ENCODE data around the gene CTNNA3.

CTNNA3 gene

DNA sequence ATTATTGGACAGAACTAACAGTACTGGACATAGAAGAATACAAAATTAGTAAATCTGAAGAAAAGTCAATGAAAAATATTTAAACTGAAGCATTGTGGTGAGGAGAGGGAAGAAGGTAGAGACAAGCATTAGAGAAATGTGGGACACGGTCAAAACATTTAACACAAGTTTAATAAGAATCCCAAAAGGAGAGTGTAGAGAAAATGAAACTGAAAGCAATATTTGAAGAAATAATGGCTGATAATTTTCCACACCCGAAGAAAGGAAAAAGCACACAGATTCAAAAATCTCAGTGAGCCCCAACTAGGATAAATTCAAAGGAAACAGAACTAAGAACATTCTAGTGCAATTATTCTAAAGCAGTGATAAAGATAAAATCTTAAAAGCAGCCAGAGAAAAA lies 896.5 kb downstream of the CTNNA3 start:
- no peak for DNase-seq

DNA sequence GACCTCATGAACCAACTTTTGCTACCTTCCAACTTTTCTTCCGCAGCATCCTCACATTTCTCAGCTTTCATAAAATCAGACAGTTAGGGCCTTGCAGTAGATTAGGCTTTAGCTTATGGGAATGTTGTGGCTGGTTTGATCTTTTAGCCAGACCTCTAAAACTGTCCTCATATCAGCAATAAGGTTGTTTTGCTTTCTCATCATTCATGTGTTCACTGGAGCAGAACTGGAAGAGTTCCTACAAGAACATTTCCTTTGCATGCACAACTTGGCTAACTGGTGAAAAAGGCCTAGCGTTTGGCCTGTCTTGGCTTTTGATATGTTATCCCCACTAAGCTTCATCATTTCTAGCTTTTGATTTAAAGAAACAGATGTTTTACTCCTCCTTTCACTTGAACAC lies 900.1 kb downstream of the CTNNA3 start:
- DNase-seq, result no peak

- no peak for DNase-seq
Measured at GRCh38 chr10:66792441-66792840, 903.6 kb downstream of the CTNNA3 start.

DNA sequence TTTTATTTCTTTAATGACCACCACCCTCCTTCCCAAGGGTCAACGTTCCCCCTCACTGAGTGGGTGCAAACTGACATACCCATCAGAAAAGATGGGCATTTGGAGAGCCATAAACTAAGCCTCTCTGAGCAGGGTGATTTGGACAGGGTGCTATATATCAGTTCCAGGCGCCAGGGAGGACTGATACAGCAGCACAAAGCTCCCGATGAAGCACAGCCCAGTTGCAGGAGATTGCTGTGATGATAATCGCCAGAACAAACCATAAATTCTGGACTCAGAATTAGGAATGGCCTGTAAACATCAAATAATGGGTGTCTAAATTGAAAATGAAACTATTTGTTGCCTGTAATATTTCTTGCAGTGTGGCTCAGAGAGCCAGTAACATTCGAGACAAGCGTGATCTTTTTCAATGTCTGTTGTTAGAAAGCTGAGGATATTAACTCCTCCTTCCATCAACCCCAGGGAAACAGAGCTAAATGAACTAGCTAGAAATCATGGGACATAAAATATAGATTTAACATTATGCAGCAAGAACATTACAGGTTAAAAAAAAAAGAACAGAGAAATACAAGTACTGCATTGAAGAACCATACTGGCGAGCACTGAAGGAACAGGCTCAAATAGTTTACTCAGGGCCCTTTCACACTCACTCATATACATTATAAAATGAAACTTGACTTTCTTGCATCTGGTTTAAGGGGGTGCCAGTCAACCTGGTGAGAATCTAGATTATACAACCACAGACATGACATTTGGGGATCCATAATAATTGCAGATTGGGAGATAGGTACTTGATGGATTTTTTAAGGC lies 907.6 kb downstream of the CTNNA3 start:
- DNase-seq, result no peak

- DNase-seq, result no peak
Measured at GRCh38 chr10:66786709-66787108, 909.3 kb downstream of the CTNNA3 start.

DNA sequence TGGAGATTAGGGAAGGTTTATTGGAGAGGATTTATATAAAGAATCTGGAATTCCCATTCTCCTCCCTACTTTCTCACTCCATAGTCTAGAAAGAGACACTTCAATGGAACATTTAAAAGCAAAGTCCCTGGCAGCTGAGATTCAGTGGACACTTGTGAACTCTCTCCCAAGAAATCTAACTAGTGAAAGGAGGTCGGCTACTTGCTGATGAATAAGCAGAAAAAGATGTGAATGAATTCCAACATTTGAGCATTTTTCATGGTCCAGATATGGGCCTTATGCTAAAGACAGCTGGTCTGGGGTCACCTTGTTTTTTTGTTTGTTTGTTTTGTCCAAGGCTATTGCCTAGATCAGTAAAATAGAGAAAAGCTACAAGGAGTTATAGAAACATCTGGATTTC lies 911.2 kb downstream of the CTNNA3 start:
- DNase-seq, result no peak

DNA sequence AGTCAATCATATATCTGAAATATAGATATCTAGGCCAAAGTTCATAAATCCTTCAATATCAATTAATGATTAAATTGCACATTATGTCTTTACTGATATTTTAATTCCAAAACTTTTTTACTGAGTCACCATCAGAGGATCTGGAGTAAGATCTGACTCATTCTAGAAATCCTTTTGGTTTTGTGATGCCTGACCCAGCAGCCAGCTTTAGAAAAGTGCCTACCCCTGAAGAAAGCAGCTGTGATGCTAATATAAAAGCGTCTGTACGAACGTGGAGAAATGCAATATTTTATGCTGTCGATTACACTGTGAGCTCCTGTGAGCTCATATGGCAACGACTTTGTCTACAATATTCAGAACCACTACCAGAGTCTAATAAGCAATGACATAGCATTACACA lies 912.7 kb downstream of the CTNNA3 start:
- no peak for DNase-seq

DNA sequence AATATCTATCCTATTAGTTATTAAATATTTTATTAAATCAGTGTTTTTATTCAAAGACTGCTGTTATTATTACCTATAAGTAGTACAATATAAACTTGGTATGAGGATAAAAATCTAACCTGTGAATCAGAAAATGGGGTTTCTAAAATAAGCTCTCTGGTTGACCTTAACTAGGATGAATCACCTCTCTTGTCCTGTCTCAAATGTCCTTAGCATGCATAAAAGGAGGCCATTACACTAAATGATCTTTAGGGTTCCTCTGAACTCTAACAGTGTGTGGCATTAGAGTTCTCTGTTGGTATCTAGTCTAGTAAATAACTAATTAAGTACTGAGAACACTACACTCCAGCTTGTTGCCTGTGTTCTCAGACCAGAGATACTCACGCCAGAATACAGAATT lies 913.2 kb downstream of the CTNNA3 start:
- no peak for DNase-seq

DNA sequence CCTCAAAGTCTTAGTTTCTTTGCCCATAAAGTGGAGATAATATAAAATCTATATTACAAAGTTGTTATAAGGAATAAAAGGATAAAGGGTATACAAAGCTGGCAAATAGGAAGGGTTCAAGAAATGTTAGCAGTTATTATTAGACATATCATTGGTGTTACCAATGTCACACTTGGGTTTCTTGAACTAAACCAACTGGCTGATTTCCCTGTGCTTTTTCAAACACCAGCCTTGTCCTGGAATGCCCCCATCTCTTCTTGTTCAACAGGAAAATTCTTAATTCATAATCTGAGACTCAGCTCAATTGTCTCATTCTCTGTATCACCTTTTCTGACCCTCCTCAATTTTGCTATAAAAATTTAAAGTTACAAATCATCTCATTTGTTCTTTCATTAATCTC lies 913.9 kb downstream of the CTNNA3 start:
- DNase-seq, result no peak

GRCh38 chr10:66780796-66781195 lies 915.2 kb downstream of the CTNNA3 start:
- DNase-seq, result no peak

DNA sequence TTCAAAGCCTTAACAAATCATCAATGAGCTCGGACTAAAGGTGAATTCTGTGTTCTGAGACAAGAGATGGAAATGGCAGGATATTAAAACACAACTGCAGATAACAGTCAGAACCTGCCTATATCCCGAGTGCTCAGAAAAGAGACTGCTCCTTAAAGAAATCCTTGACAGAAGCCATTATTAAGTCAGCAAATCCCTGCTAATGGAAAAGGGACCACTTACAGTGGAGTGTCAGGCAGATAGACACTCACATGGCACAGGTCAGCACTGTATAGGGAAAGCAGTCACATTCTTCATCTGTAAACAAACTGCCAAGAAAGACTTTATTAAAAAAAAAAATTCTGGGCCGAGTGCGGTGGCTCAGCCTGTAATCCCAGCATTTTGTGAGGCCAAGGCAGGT lies 917.6 kb downstream of the CTNNA3 start:
- DNase-seq, result no peak

DNA sequence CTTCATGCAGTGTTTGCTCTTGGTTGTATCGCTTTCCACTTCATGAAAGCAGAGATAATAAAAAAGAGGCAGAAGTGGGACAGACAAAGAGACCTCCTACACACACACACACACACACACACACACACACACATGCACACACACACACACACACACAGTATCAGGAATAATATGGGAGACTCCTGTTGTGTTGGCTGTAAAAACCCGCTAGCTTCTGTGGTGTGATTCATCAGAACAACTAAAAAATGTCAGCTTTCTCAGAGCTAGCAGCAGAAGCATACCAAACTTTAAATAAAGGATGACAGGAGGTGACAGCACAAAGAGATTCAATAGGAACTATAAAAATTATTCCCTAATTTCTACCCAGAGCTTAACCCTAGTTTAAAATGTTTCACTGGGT lies 918.3 kb downstream of the CTNNA3 start:
- DNase-seq, result no peak

GRCh38 chr10:66773472-66773817 lies 922.5 kb downstream of the CTNNA3 start:
- DNase-seq, result no peak

DNA sequence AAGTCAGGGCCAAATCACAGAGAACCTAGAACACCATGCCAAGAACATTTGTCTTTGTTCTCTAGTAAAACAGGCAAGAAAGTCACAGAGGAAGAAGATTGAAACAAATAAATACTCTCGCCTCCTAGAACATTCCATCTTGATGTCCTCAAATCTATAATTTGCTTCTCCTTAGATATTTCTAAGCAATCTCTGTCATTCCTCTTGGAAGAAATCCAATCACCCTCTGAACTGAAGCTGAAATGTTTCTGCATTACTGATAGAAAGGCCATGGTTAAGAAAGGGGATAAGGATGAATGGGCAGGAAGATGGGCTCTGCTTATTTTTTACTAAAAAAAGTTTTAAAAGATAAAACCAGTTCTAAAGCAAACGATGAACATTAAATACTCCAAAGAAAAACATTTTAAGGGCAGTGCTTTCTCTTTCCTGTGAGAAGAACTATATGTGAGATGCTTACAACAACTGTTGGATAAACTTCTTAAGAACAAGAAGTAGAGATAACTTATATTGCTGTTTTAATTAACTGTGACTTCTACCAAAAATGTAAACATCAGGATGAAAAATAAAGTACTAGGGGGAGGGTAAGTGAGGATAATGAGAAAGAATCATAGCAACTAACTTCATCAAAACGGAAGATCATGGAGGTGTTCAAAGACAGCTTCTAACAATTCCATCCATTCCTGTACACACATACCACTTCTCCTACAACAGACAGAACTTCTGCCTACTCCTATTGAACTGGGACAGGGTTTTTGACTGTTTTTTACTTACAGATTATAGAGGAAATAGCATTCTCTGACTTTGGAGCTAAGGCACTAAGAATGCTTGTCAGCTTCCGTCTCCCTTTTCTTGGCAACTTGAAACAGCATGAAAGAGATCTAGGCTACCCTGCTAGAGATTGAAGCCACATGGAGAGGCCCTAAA lies 923.2 kb downstream of the CTNNA3 start:
- no peak for DNase-seq

DNA sequence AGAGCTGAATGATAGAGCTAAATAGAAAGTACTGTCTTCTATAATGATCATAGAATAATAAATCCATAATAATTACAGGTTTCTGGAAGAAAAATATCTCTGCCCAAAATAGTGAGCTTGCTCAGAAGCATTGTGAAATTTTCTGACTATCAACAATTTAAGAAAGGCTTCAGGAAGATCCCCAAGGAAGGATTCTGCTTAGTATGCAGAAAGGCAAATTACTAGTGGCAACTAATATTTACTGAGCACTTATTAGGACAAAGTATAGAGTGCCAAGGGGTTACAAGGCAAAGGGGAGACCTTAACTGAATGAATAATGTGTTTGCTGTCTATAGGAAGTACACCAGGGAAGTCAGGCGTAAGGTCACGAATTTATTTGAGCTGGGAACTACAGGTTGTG lies 928.3 kb downstream of the CTNNA3 start:
- no peak for DNase-seq

DNA sequence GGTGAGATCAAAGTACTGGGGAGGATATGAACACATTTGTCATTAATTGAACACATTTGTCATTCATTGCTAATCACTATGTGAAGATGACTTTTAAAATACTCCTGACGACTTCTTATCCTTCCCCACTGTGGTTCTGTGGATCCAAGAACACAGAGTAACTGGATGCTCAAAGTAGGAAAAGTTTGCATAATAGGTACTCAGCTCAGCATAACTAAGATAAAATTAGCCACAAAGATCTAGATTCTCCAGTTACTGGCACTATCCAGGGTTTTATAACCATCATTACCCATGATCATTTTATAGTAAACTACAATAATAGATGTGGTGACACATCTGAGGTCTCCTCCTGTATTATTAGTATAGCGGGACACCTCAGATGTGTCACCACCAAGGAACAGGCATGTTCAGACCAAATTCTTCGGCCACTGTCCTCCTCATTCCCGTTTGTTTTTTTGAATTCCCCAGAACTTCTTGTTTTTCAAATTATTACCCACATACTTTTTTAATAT lies 933.7 kb downstream of the CTNNA3 start:
- DNase-seq, result no peak

- DNase-seq, result no peak
Measured at GRCh38 chr10:66760941-66761340, 935.1 kb downstream of the CTNNA3 start.

GRCh38 chr10:66755474-66755873 lies 940.5 kb downstream of the CTNNA3 start:
- DNase-seq, result no peak

GRCh38 chr10:66752714-66753113 lies 943.3 kb downstream of the CTNNA3 start:
- no peak for DNase-seq

DNA sequence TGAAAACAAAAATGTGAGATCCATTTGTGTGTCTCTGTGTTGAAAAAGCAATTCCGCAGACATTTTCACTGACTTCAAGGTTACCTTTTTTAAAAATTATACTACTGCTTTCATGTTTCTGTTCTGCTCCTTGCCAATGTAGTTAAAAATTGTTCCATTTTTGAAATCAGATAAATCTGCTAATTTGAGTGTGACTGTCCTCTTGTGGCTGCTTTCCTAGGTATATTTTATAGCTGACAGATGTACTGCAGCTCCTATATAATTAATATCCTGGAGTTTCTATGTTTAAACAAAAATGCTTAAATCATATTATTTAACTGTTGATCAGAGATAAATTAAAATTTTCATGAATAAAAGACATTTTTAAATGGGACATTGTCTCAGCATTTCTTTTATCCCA lies 947.8 kb downstream of the CTNNA3 start:
- DNase-seq, result no peak

GRCh38 chr10:66747451-66747850 lies 948.5 kb downstream of the CTNNA3 start:
- DNase-seq, result no peak

GRCh38 chr10:66746711-66747110 lies 949.3 kb downstream of the CTNNA3 start:
- no peak for DNase-seq

DNA sequence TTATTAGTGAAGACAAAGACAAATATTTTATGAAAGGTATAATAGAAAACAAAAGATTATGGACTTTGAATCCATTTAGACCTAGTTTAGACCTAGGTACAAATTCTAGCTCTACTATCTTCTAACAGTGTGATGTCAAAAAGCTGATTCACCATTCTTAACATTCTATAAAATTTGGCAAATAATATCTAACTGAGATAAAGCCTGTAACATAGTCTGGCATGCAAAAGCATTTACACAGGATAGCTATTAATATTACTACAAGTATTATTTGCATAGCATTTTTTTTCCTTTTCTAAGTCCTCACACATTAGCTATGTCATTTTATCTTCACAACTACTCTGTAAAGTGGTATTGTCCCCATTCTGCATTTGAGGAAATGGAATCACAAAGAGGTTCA lies 949.7 kb downstream of the CTNNA3 start:
- DNase-seq, result no peak

- DNase-seq, result no peak
Measured at GRCh38 chr10:66744915-66745314, 951.1 kb downstream of the CTNNA3 start.

All from NCI-H1417 (cell line).